ENCODE measurements around the gene NSMCE1. TPM values are rescaled to one million over a fixed set of nuclear protein-coding genes. Genes with fewer than 3 reads are reported as not detected.

Gene NSMCE1
- total and polyA plus RNA-seq, 2 of the 8 experiments (the other 6 are each of a cell fraction or from before 2014, with no cell fraction given) = 8.1 to 16.6 TPM

DNA sequence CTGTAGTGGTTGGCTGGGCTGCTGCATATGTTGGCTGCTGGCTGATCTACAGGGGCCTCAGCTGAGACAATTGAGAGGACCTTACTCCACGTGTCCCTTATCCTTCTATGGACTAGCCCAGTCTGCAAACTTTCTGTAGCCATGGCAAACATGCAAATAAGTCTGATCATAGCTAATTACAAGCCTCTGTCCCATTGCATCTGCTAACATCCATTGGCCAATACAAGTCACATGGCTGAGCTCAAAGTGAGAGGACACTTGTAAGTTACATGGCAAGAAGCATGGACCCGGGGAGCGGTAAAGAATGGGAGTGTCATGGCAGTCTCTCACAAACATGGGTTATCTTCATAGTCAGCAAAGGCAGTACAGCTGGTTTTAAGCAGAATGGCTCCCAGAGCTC, 33.6 kb upstream of the NSMCE1 start:
- peaks cover 0 to 2% of the 10 kb centered on the region in 2 experiments for H4K20me1 ChIP-seq (replicated peaks in 1 of 2; ENCODE audit: control insufficient read depth in 1 of 2, insufficient read depth in 2 of 2, low read length in 2 of 2)
- no peak overlapping the region for H4K8ac ChIP-seq (ENCODE audit: extremely low read depth, insufficient read depth, low read length)
- H3K27ac ChIP-seq (ENCODE audit: low read depth, low read length) = no peak overlapping the region
- CTCF ChIA-PET (ENCODE audit: partially characterized antibody) = interaction anchor here (1.0 to 1.4 kb wide), 2 partner anchors 9 to 66 kb away, joined by 4 to 5 read pairs; no protein-coding TSS in a partner anchor
- H3K9ac ChIP-seq (replicated peaks in 1 of 4; ENCODE audit: extremely low read depth in 1 of 4, low read depth in 3 of 4, low read length in 3 of 4) = no peak overlapping the region
- no peaks in the 10 kb centered on the region for H3K9me3 ChIP-seq (ENCODE audit: insufficient read depth in 2 of 2, low read depth in 1 of 2, low read length in 1 of 2)
- peaks cover 7% of the 10 kb centered on the region; the same call in 1 of the 2 replicates for H3K23me2 ChIP-seq (ENCODE audit: low read depth, low read length)
- no peak overlapping the region for H3K4ac ChIP-seq (replicated peaks; ENCODE audit: insufficient read length, low read depth, low read length)
- no peaks in the 10 kb centered on the region for H3K36me3 ChIP-seq (ENCODE audit: control insufficient read depth in 2 of 4, insufficient read depth in 4 of 4, low read length in 3 of 4)
- POLR2A ChIA-PET (ENCODE audit: partially characterized antibody) = no interaction called here
- H2BK5ac ChIP-seq (ENCODE audit: low read depth, low read length) = no peak overlapping the region
- 91% methylated on average over 3 of the region's 3 CpGs; no CpG with 5 or more reads in 1 of the 2 experiments for WGBS, 2 experiments (ENCODE audit: extremely low coverage in 1 of 2, insufficient coverage in 1 of 2, insufficient read length in 1 of 2, insufficient replicate concordance in 2 of 2, low coverage in 1 of 2, low lambda C conversion rate in 2 of 2, missing lambda C conversion rate in 1 of 2)
- no peak overlapping the region for H4K91ac ChIP-seq (replicated peaks; ENCODE audit: insufficient read length, low read length)
- DNase-seq (ENCODE audit: low read depth in 1 of 2, low spot score in 2 of 2) (no peak), FAIRE-seq (no peak)
- H3K18ac ChIP-seq (ENCODE audit: extremely low read depth, low read length) = no peak overlapping the region
- no peak overlapping the region for H2BK120ac ChIP-seq (replicated peaks; ENCODE audit: low read depth, low read length)
- H3K4me3 ChIP-seq (ENCODE audit: extremely low read depth in 1 of 4, insufficient read depth in 2 of 4, low read depth in 3 of 4, low read length in 4 of 4) = no peak overlapping the region
- H2BK15ac ChIP-seq (ENCODE audit: low read length) = no peak overlapping the region
- H2BK20ac ChIP-seq (ENCODE audit: low read length) = no peak overlapping the region
- no peak overlapping the region for H3K56ac ChIP-seq (replicated peaks; ENCODE audit: insufficient read length, low read depth, low read length)
- no peaks in the 10 kb centered on the region; a peak in 1 of 4 replicates for H3K79me2 ChIP-seq (ENCODE audit: control insufficient read depth in 1 of 2, insufficient read depth in 2 of 2, low read length in 2 of 2)
- no peak overlapping the region for H4K5ac ChIP-seq (ENCODE audit: insufficient read length, low read depth, low read length)
- no peak overlapping the region for H2AK5ac ChIP-seq (ENCODE audit: low read depth, low read length)
- H2AFZ ChIP-seq (ENCODE audit: low read length) = 0 out of 2 replicates have a peak overlapping the region, but pooled peaks have one; percentile 31
- no peak overlapping the region for H2BK12ac ChIP-seq (ENCODE audit: low read depth, low read length)
- H3K23ac ChIP-seq (ENCODE audit: insufficient read length) = no peak overlapping the region
- no peaks in the 10 kb centered on the region for H3K27me3 ChIP-seq (replicated peaks in 1 of 4; ENCODE audit: control insufficient read depth in 3 of 4, extremely low read depth in 1 of 4, insufficient read depth in 3 of 4, low read length in 3 of 4)
- H3K79me1 ChIP-seq (ENCODE audit: low read depth, low read length) = no peaks in the 10 kb centered on the region
- no peak overlapping the region for H3K4me2 ChIP-seq (ENCODE audit: insufficient read depth in 1 of 2, low read depth in 2 of 2, low read length in 2 of 2)
- peaks cover 0 to 2% (median 0%) of the 10 kb centered on the region in 4 experiments; a peak in 1 of 7 replicates for H3K4me1 ChIP-seq (replicated peaks in 1 of 4; ENCODE audit: control insufficient read depth in 3 of 4, insufficient read depth in 4 of 4, low read length in 3 of 4)
- no peak overlapping the region for H3K14ac ChIP-seq (ENCODE audit: insufficient read length)
- TF ChIP-seq YY1 (IDR thresholded peaks at IDR 0.05; ENCODE audit: low read depth, low read length) = no peak
- no peak for TF ChIP-seq NANOG (IDR thresholded peaks at IDR 0.05; ENCODE audit: insufficient read depth, low read depth, low read length, poor library complexity, severe bottlenecking)
- no peak for TF ChIP-seq JUND (IDR thresholded peaks at IDR 0.05; ENCODE audit: low read length)
- no peak for TF ChIP-seq EZH2 (IDR thresholded peaks at IDR 0.05; ENCODE audit: low read depth, low read length, severe bottlenecking)
- TF ChIP-seq TAF1 (IDR thresholded peaks at IDR 0.05; ENCODE audit: low read depth, low read length) = no peak
- no peak for TF ChIP-seq MAFK (IDR thresholded peaks at IDR 0.05; ENCODE audit: low read depth, low read length)
- no peak for TF ChIP-seq POLR2AphosphoS5 (IDR thresholded peaks at IDR 0.05; ENCODE audit: low read depth, low read length)
- TF ChIP-seq JUN (IDR thresholded peaks at IDR 0.05; ENCODE audit: low read depth, low read length) = no peak
- no peak for TF ChIP-seq RFX5 (IDR thresholded peaks at IDR 0.05; ENCODE audit: borderline replicate concordance, low read depth, low read length)
- TF ChIP-seq RAD21 (IDR thresholded peaks at IDR 0.05 in 1 of 2, conservative IDR thresholded peaks at IDR 0.05 in 1 of 2; ENCODE audit: low read depth in 2 of 2, low read length in 2 of 2) = no peak
- TF ChIP-seq SIN3A (conservative IDR thresholded peaks at IDR 0.05 in 1 of 2, IDR thresholded peaks at IDR 0.05 in 1 of 2; ENCODE audit: low read depth in 1 of 2, low read length in 2 of 2) = no peak
- TF ChIP-seq PHF8 (conservative IDR thresholded peaks at IDR 0.05; ENCODE audit: low read depth, low read length) = no peak
- TF ChIP-seq, protein P1, sequence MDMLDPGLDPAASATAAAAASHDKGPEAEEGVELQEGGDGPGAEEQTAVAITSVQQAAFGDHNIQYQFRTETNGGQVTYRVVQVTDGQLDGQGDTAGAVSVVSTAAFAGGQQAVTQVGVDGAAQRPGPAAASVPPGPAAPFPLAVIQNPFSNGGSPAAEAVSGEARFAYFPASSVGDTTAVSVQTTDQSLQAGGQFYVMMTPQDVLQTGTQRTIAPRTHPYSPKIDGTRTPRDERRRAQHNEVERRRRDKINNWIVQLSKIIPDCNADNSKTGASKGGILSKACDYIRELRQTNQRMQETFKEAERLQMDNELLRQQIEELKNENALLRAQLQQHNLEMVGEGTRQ (IDR thresholded peaks at IDR 0.05; ENCODE audit: low read length) = no peak

All from H1 (cell line).